NT2/D1 (cell line): ENCODE measurements around the gene KRTAP10-1.

Source experiments
- DNase-seq: peaks from one replicate; pipeline ENCODE4 v3.0.0-alpha.2; 2011; ENCODE audit warnings: low read depth, low spot score
- H3K27me3 ChIP-seq: 2 replicates; pipeline ENCODE4 v1.6.0; 2011; ENCODE audit warnings: mild to moderate bottlenecking; ENCODE audit not compliant: insufficient read length, insufficient read depth
- H3K36me3 ChIP-seq: 2 replicates; pipeline ENCODE4 v1.6.1; 2011; ENCODE audit warnings: mild to moderate bottlenecking, low read length, mixed read lengths; ENCODE audit not compliant: insufficient read depth, insufficient read length
- H3K4me1 ChIP-seq: 2 replicates; pipeline ENCODE4 v1.5.1; 2011; ENCODE audit not compliant: insufficient read depth, insufficient read length
- H3K4me3 ChIP-seq: 2 replicates; pipeline ENCODE4 v1.5.1; 2011; ENCODE audit warnings: low read depth; ENCODE audit not compliant: insufficient read length
- H3K9ac ChIP-seq: 2 replicates; pipeline ENCODE4 v1.6.0; 2011; ENCODE audit warnings: low read depth; ENCODE audit not compliant: insufficient read length
- H3K9me3 ChIP-seq: 2 replicates; pipeline ENCODE4 v1.5.1; 2011; ENCODE audit warnings: mild to moderate bottlenecking, low read length; ENCODE audit not compliant: insufficient read depth
- SUZ12 ChIP-seq: IDR thresholded peaks from 2 replicates; pipeline ENCODE4 v1.6.1; 2011; ENCODE audit not compliant: insufficient read length, insufficient read depth; ENCODE audit errors: extremely low read depth
- YY1 ChIP-seq: IDR thresholded peaks from 2 replicates; pipeline ENCODE4 v1.6.1; 2011; ENCODE audit not compliant: insufficient read length, insufficient read depth
- ZNF274 ChIP-seq: IDR thresholded peaks from 2 replicates; pipeline ENCODE4 v1.6.1; 2011; ENCODE audit warnings: mild to moderate bottlenecking, low read depth, low read length

The KRTAP10-1 gene

GRCh38 chr21:44514746-44515358 lies 25.1 kb downstream of the KRTAP10-1 start:
- no peak for TF ChIP-seq ZNF274
- TF ChIP-seq YY1, result no peak
- TF ChIP-seq SUZ12, result no peak
- DNase-seq, result no peak
- no peaks in the 10 kb centered on the region for H3K36me3 ChIP-seq
- H3K4me1 ChIP-seq, result peaks cover 17% of the 10 kb centered on the region
- no peak overlapping the region for H3K4me3 ChIP-seq
- H3K27me3 ChIP-seq, result peaks cover 8% of the 10 kb centered on the region
- H3K9me3 ChIP-seq, result peaks cover 10% of the 10 kb centered on the region; the same call in 1 of the 2 replicates
- H3K9ac ChIP-seq, result no peak overlapping the region

GRCh38 chr21:44514218-44514520 lies 25.8 kb downstream of the KRTAP10-1 start:
- H3K4me1 ChIP-seq, result peaks cover 13% of the 10 kb centered on the region
- no peaks in the 10 kb centered on the region for H3K36me3 ChIP-seq
- no peak overlapping the region for H3K4me3 ChIP-seq
- peaks cover 8% of the 10 kb centered on the region for H3K27me3 ChIP-seq
- no peak for DNase-seq
- no peak for TF ChIP-seq YY1
- no peak for TF ChIP-seq ZNF274
- no peak for TF ChIP-seq SUZ12
- no peak overlapping the region for H3K9ac ChIP-seq
- peaks cover 5% of the 10 kb centered on the region; the same call in 1 of the 2 replicates for H3K9me3 ChIP-seq

DNA sequence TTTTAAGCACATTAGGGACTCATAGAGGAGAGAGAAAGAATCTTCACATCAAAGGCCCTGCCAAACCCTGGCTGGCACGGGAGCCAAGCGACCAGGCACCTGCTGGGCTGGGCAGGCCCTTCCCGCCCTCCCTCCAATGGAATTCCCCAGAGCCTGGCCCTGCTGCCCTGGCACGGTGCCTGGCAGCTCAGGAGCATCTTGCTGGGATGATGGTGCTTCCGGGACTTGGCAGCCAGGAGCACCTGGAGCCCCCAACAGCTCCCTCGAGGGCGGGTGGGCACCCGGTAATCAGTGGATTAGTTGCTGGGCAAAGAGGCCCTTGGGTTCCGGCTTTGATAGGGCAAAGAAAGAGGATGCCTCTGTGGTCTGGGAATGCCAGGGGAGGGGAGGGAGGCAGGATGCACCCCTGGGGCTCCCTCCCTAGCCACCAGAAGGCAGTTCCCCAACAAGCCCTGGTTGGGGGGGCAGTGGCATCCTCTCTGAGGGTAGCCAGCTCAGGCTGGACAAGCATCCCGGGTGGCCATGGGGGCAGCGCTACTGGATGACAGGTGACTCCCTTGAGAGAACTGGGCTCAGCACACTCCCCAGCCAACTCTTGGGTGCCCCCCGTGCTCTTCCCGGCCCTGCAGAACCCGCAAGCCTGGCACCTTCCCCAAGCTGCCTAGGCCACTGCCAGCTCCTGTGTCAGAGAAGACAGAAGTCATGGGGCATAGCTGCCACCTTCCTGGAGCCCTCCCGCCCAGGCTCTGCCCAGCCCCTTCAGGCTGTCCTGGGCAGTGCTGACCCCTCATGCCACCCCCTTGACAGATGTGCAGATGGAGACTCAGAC lies 26.4 kb downstream of the KRTAP10-1 start:
- H3K4me1 ChIP-seq, result peaks cover 13% of the 10 kb centered on the region
- no peak overlapping the region for H3K4me3 ChIP-seq
- TF ChIP-seq SUZ12 (no peak), ZNF274 (no peak), YY1 (no peak)
- no peaks in the 10 kb centered on the region for H3K36me3 ChIP-seq
- peaks cover 5% of the 10 kb centered on the region; the same call in 1 of the 2 replicates for H3K9me3 ChIP-seq
- peaks cover 8% of the 10 kb centered on the region for H3K27me3 ChIP-seq
- no peak for DNase-seq
- no peak overlapping the region for H3K9ac ChIP-seq

- H3K4me1 ChIP-seq, result peaks cover 13% of the 10 kb centered on the region
- DNase-seq, result no peak
- H3K27me3 ChIP-seq, result peaks cover 8% of the 10 kb centered on the region
- no peak for TF ChIP-seq YY1
- no peak for TF ChIP-seq ZNF274
- TF ChIP-seq SUZ12, result no peak
- H3K4me3 ChIP-seq, result no peak overlapping the region
- H3K36me3 ChIP-seq, result no peaks in the 10 kb centered on the region
- peaks cover 5% of the 10 kb centered on the region; the same call in 1 of the 2 replicates for H3K9me3 ChIP-seq
- H3K9ac ChIP-seq, result no peak overlapping the region
Observed at GRCh38 chr21:44512496-44513388, 27.3 kb downstream of the KRTAP10-1 start.

GRCh38 chr21:44511938-44512275 lies 28.1 kb downstream of the KRTAP10-1 start:
- H3K9me3 ChIP-seq, result no peaks in the 10 kb centered on the region
- no peak for DNase-seq
- no peaks in the 10 kb centered on the region for H3K36me3 ChIP-seq
- no peak overlapping the region for H3K4me3 ChIP-seq
- no peak overlapping the region for H3K9ac ChIP-seq
- H3K4me1 ChIP-seq, result peaks cover 13% of the 10 kb centered on the region
- H3K27me3 ChIP-seq, result peaks cover 8% of the 10 kb centered on the region
- TF ChIP-seq SUZ12 (no peak), YY1 (no peak), ZNF274 (no peak)

DNA sequence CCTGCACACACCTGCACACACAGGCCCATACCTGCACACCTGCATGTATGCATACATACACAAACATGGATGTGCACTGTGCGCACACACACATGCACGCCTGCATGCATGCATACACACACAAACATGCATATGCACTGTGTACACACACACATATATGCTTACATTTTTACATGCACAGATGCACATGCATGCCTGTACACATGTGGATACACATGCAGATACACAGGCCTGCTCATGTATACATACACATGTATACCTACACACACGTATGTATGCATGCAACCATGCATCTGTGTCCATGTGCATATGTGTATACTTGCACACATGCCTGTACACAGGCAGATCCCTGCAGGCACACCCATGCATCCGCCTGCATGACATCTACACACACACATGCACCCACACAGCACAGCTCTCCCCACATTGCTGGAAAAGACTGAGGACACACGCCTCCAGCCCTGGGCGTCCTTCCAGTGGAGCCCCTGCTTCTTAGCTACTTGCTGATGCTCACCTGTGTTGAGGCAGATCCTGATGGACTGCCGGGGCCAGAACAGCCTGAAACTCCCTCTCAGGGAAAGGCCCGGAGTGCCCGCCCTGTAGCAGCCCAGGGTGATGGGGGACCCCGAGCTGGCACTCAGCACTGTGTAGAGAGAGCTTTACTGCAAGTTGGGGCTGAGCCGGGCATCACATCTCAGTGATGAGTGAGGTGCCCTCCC lies 28.6 kb downstream of the KRTAP10-1 start:
- DNase-seq, result no peak
- Histone ChIP-seq H3K9me3 (no peaks in the 10 kb centered on the region), H3K27me3 (peaks cover 8% of the 10 kb centered on the region), H3K9ac (peak overlapping the region; percentile 57), H3K36me3 (no peaks in the 10 kb centered on the region), H3K4me3 (no peak overlapping the region), H3K4me1 (peaks cover 14% of the 10 kb centered on the region)
- TF ChIP-seq YY1 (no peak), SUZ12 (no peak), ZNF274 (no peak)
